Ovary (tissue), 3 donors: ENCODE measurements around the gene TSPAN13.

Experiments
- POLR2A ChIP-seq: fragments of 450-650 bp; IDR thresholded peaks from one replicate; pipeline ENCODE4 v1.6.1; 2017; ENCODE audit warnings: antibody characterized with exemption, mild to moderate bottlenecking, moderate library complexity
- TF ChIP-seq, protein P1 (sequence below), 3 donors: fragments of 450-650 bp in 2 of 3; fragments of 200-600 bp in 1 of 3; IDR thresholded peaks; one replicate each; pipeline versions ENCODE4 v1.5.1 to v1.8.0; 2016 to 2022; ENCODE audit warnings: antibody characterized with exemption in 3 of 3, mild to moderate bottlenecking in 1 of 3
- donor health status: DM: no; HTN: no; CAD: no.

DNA sequence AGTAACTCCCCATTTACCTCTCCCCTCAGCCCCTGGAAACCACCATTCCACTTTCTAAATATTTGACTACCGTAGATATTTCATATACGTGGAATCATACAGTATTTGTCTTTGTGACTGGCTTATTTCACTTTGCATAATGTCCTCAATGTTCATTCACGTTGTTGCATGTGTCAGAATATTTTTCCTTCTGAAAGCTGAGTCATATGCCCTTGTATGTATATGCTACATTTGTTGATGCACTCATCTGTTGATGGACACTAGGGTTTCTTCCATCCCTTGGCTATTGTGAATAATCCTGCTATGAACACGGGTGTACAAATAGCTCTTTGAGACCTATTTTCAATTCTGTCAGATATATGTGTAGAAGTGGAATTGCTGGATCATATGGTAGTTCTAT is 25.8 kb upstream of the TSPAN13 start:
- TF ChIP-seq POLR2A, result no peak
- TF ChIP-seq, protein P1, sequence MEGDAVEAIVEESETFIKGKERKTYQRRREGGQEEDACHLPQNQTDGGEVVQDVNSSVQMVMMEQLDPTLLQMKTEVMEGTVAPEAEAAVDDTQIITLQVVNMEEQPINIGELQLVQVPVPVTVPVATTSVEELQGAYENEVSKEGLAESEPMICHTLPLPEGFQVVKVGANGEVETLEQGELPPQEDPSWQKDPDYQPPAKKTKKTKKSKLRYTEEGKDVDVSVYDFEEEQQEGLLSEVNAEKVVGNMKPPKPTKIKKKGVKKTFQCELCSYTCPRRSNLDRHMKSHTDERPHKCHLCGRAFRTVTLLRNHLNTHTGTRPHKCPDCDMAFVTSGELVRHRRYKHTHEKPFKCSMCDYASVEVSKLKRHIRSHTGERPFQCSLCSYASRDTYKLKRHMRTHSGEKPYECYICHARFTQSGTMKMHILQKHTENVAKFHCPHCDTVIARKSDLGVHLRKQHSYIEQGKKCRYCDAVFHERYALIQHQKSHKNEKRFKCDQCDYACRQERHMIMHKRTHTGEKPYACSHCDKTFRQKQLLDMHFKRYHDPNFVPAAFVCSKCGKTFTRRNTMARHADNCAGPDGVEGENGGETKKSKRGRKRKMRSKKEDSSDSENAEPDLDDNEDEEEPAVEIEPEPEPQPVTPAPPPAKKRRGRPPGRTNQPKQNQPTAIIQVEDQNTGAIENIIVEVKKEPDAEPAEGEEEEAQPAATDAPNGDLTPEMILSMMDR (IDR thresholded peaks at IDR 0.05), result no peak
